ENCODE results near the gene TRIM60.
"Not testable (repeated sequence)": the region's sequence is repeated elsewhere in the genome, so short reads cannot be mapped to it uniquely, and the experiment has no call there.

- not testable (repeated sequence) for TF ChIP-seq ZNF76 (tag by site-specific recombination; IDR thresholded peaks at IDR 0.05; ENCODE audit: borderline replicate concordance, low read depth); KLF1 (tag by site-specific recombination; IDR thresholded peaks at IDR 0.05); ZNF747 (tag by site-specific recombination; IDR thresholded peaks at IDR 0.05); ZSCAN16 (tag by site-specific recombination; IDR thresholded peaks at IDR 0.05); CTCF (tag by site-specific recombination; IDR thresholded peaks at IDR 0.05)
These were observed 6.0 kb upstream of the TRIM60 start for GRCh38 chr4:165025782-165026181.
